Upper lobe of left lung (tissue), 4 donors: ENCODE measurements around the gene PCSK6.

ENCODE experiments used
- CTCF ChIP-seq, 6 experiments: fragments of 450-650 bp in 4 of 6; fragments of 200-600 bp in 2 of 6; sonication (generic) in 2 of 6; IDR thresholded peaks; one replicate each; pipeline ENCODE4 v1.5.1; 2016 to 2019; ENCODE audit warnings: antibody characterized with exemption in 6 of 6
- POLR2A ChIP-seq, 4 donors: fragments of 450-650 bp; IDR thresholded peaks; one replicate each; pipeline ENCODE4 v1.5.1; 2016 to 2017; ENCODE audit warnings: antibody characterized with exemption in 4 of 4, mild to moderate bottlenecking in 2 of 4

DNA sequence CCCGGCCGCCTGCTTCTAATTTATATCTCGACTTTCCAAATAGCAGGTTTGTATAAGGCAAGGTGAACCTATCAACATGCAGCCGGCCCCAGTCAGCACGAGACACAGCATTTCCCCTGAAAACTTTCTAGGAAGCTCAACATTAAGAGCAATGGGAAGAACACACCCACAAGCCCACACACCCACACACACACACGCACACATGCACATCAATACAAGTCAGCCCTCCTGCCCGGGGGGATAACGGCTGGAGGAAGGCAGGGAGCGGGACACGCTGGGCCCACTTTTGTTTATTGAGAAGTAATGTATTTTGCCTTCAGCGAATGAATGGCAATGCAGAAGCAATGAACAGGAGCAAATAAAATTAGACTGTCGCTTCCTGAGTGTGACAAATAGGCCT, 83.5 kb downstream of the PCSK6 start:
- TF ChIP-seq CTCF (IDR thresholded peaks at IDR 0.05) (no peak), POLR2A (IDR thresholded peaks at IDR 0.05) (no peak)
